Cerebellar nuclear complex (tissue), 1 donor: ENCODE results near the gene KLHL21.
"Not testable (repeated sequence)": the region's sequence is repeated elsewhere in the genome, so short reads cannot be mapped to it uniquely, and the experiment has no call there.

Experiments
- DNase-seq, 2 experiments: peaks; one replicate each; lab custom pipeline; 2025; lab: John Stamatoyannopoulos, UW

The KLHL21 gene

GRCh38 chr1:6599991-6600390 lies 2.7 kb downstream of the KLHL21 start:
- not testable (repeated sequence) for DNase-seq

GRCh38 chr1:6599141-6599975 lies 3.3 kb downstream of the KLHL21 start:
- no peak for DNase-seq

- DNase-seq = no peak
Measured at GRCh38 chr1:6597777-6598131, 4.9 kb downstream of the KLHL21 start.

- DNase-seq = no peak
Measured at GRCh38 chr1:6596886-6597776, 5.5 kb downstream of the KLHL21 start.

GRCh38 chr1:6596351-6596750 lies 6.3 kb downstream of the KLHL21 start:
- no peak for DNase-seq

- DNase-seq = no peak
Measured at GRCh38 chr1:6594977-6595740, 7.5 kb downstream of the KLHL21 start.

- no peak for DNase-seq
Measured at GRCh38 chr1:6593810-6594209, 8.9 kb downstream of the KLHL21 start.

- DNase-seq = no peak
Measured at GRCh38 chr1:6592865-6593593, 9.6 kb downstream of the KLHL21 start.

- no peak for DNase-seq
Measured at GRCh38 chr1:6592441-6592840, 10.2 kb downstream of the KLHL21 start.

- no peak for DNase-seq
Measured at GRCh38 chr1:6591644-6592043, 11.0 kb downstream of the KLHL21 start.

GRCh38 chr1:6591222-6591621 lies 11.4 kb downstream of the KLHL21 start:
- DNase-seq = no peak

GRCh38 chr1:6590046-6590445 lies 12.6 kb downstream of the KLHL21 start:
- no peak for DNase-seq

- no peak for DNase-seq
Measured at GRCh38 chr1:6588893-6589520, 13.7 kb downstream of the KLHL21 start.

GRCh38 chr1:6588128-6588892 lies 14.4 kb downstream of the KLHL21 start:
- DNase-seq = no peak

GRCh38 chr1:6587261-6588005 lies 15.2 kb downstream of the KLHL21 start:
- DNase-seq = no peak

- DNase-seq = no peak
Measured at GRCh38 chr1:6586404-6586816, 16.3 kb downstream of the KLHL21 start.

GRCh38 chr1:6585841-6586240 lies 16.8 kb downstream of the KLHL21 start:
- no peak for DNase-seq

GRCh38 chr1:6585081-6585722 lies 17.5 kb downstream of the KLHL21 start:
- DNase-seq = peak in 1 of 2 experiments; percentile 16
